HepG2 (cell line): Measurements from ENCODE around the gene ZDHHC6. TPM values are rescaled to one million over a fixed set of nuclear protein-coding genes. Genes with fewer than 3 reads are reported as not detected.

ENCODE experiments used
- ATAC-seq: fragments of 200-7000 bp; cut with Tn5 transposase; 3 replicates; pipeline ENCODE4 v1.9.1; 2020; ENCODE audit warnings: mild to moderate bottlenecking, moderate library complexity
- BruUV-seq: library from RNA; stranded (reverse); fragments of 400-500 nt; replicated peaks from 2 replicates; lab custom pipeline; 2021; lab: Mats Ljungman, UMichigan
- CTCF ChIA-PET: fragments of 300-600 bp; formaldehyde crosslinking; extraction: SDS; loops from one replicate; lab custom pipeline; 2021; ENCODE audit warnings: low total read pairs, inconsistent platforms, low intra/inter-chr PET ratio; lab: Yijun Ruan, JAX
- POLR2A ChIA-PET: fragments of 350-600 bp; sonication (Branson Sonifier 250); formaldehyde crosslinking; loops from one replicate; lab custom pipeline; 2020; ENCODE audit warnings: antibody characterized with exemption, inconsistent platforms; lab: Yijun Ruan, JAX
- DNase-seq: peaks from one replicate; pipeline ENCODE4 v3.0.0-alpha.2; 2015; ENCODE audit warnings: low spot score
- FAIRE-seq: peaks from 3 replicates; lab custom pipeline; 2011; peaks lifted over from hg19 to GRCh38; lab: Jason Lieb, UNC
- H2AFZ ChIP-seq: one replicate; pipeline ENCODE4 v1.6.1; 2011; ENCODE audit warnings: low read length, inconsistent platforms
- H3K27ac ChIP-seq: fragments of 300-600 bp; 3 replicates; pipeline ENCODE4 v1.8.0; 2011; ENCODE audit warnings: mixed run types, mild to moderate bottlenecking, mixed read lengths, low read length, inconsistent platforms; ENCODE audit not compliant: insufficient read depth; ENCODE audit errors: extremely low read length
- H3K27me3 ChIP-seq, 2 experiments: fragments of 200-600 bp in 1 of 2; 2 replicates in 1 of 2; 3 replicates in 1 of 2; pipeline versions ENCODE4 v1.6.0 to v1.8.0; 2011; ENCODE audit warnings: low read length in 2 of 2, mild to moderate bottlenecking in 2 of 2, moderate library complexity in 2 of 2, inconsistent platforms in 1 of 2; ENCODE audit not compliant: insufficient read depth in 2 of 2, control insufficient read depth in 1 of 2
- H3K36me3 ChIP-seq, 2 experiments: fragments of 200-600 bp in 1 of 2; replicated peaks in 1 of 2; 2 replicates in 1 of 2; 3 replicates in 1 of 2; pipeline versions ENCODE4 v1.5.1 to v1.8.0; 2011; ENCODE audit warnings: low read length in 2 of 2, inconsistent platforms in 1 of 2; ENCODE audit not compliant: insufficient read depth in 2 of 2, control insufficient read depth in 1 of 2
- H3K4me1 ChIP-seq: 2 replicates; pipeline ENCODE4 v1.5.1; 2012; ENCODE audit warnings: low read length, inconsistent platforms; ENCODE audit not compliant: insufficient read depth
- H3K4me2 ChIP-seq: 2 replicates; pipeline ENCODE4 v1.6.0; 2011; ENCODE audit warnings: low read depth, low read length, inconsistent platforms
- H3K4me3 ChIP-seq, 3 experiments: fragments of 200-600 bp in 1 of 3; sonication (generic), shearing (Covaris generic) in 1 of 3; replicated peaks in 1 of 3; 2 replicates each; pipeline ENCODE4 v1.5.1; 2011 to 2016; ENCODE audit warnings: low read length in 3 of 3, inconsistent platforms in 2 of 3, low read depth in 2 of 3, mild to moderate bottlenecking in 2 of 3, control low read depth in 1 of 3, mixed read lengths in 1 of 3; ENCODE audit not compliant: insufficient read depth in 1 of 3
- H3K79me2 ChIP-seq: one replicate; pipeline ENCODE4 v1.6.1; 2011; ENCODE audit warnings: low read length, inconsistent platforms; ENCODE audit not compliant: insufficient read depth
- H3K9ac ChIP-seq: 2 replicates; pipeline ENCODE4 v1.6.0; 2011; ENCODE audit warnings: mild to moderate bottlenecking, low read depth, low read length, inconsistent platforms; ENCODE audit not compliant: insufficient read depth
- H3K9me3 ChIP-seq: 2 replicates; pipeline ENCODE4 v1.5.1; 2012; ENCODE audit warnings: mild to moderate bottlenecking, low read length
- H4K20me1 ChIP-seq: 2 replicates; pipeline ENCODE4 v1.6.0; 2011; ENCODE audit warnings: inconsistent platforms, mild to moderate bottlenecking, low read length, moderate library complexity; ENCODE audit not compliant: insufficient read depth
- ARID2 ChIP-seq: sonication (generic); formaldehyde crosslinking; IDR thresholded peaks from 2 replicates; pipeline ENCODE4 v1.8.1; 2022; ENCODE audit warnings: mild to moderate bottlenecking, missing genetic modification reagents, borderline replicate concordance
- ATAD3A ChIP-seq: sonication (generic); formaldehyde crosslinking; IDR thresholded peaks from 2 replicates; pipeline ENCODE4 v1.4.0; 2020; ENCODE audit warnings: missing genetic modification reagents
- ATF7 ChIP-seq, 2 experiments: fragments of 450-650 bp in 1 of 2; sonication (generic) in 1 of 2; formaldehyde crosslinking in 1 of 2; IDR thresholded peaks; 2 replicates each; pipeline versions ENCODE4 v1.4.0 to v1.6.1; 2016 to 2020; ENCODE audit warnings: antibody characterized with exemption in 1 of 2, mild to moderate bottlenecking in 1 of 2, missing genetic modification reagents in 1 of 2
- ESRRA ChIP-seq: sonication (generic); formaldehyde crosslinking; IDR thresholded peaks from 2 replicates; pipeline ENCODE4 v1.5.1; 2020; ENCODE audit warnings: mild to moderate bottlenecking, low read depth, missing genetic modification reagents
- ISX ChIP-seq: sonication (generic); formaldehyde crosslinking; conservative IDR thresholded peaks from 2 replicates; pipeline ENCODE4 v1.5.0; 2020; ENCODE audit warnings: missing genetic modification reagents
- MED8 ChIP-seq: sonication (generic); formaldehyde crosslinking; IDR thresholded peaks from 2 replicates; pipeline ENCODE4 v1.8.1; 2023; ENCODE audit warnings: mild to moderate bottlenecking, missing genetic modification reagents; ENCODE audit not compliant: insufficient replicate concordance
- SIX1 ChIP-seq: sonication (generic); formaldehyde crosslinking; IDR thresholded peaks from 2 replicates; pipeline ENCODE4 v1.4.0; 2020; ENCODE audit warnings: missing genetic modification reagents, borderline replicate concordance
- SMARCC2 ChIP-seq: fragments of 450-650 bp; IDR thresholded peaks from 2 replicates; pipeline ENCODE4 v1.6.1; 2017; ENCODE audit warnings: antibody characterized with exemption, mild to moderate bottlenecking
- TMF1 ChIP-seq: sonication (generic); formaldehyde crosslinking; IDR thresholded peaks from 2 replicates; pipeline ENCODE4 v1.8.1; 2022; ENCODE audit warnings: low read depth, missing genetic modification reagents
- ZNF556 ChIP-seq: sonication (generic); formaldehyde crosslinking; IDR thresholded peaks from 2 replicates; pipeline ENCODE4 v1.4.0; 2020; ENCODE audit warnings: mild to moderate bottlenecking, missing genetic modification reagents, borderline replicate concordance
- ZNF609 ChIP-seq: sonication (generic); formaldehyde crosslinking; IDR thresholded peaks from 2 replicates; pipeline ENCODE4 v1.4.0; 2020; ENCODE audit warnings: mild to moderate bottlenecking, missing genetic modification reagents, borderline replicate concordance
- ZNF7 ChIP-seq: IDR thresholded peaks from 2 replicates; pipeline ENCODE4 v1.6.1; 2016; ENCODE audit warnings: missing biosample characterization, missing genetic modification reagents
- WGBS: methylation state at CpG from one replicate; pipeline ENCODE4 v1.1.6; 2017; ENCODE audit warnings: low lambda C conversion rate; 5-methylcytosine and 5-hydroxymethylcytosine counted together
- in situ Hi-C: cut with HindIII; loops from 2 replicates; pipeline ENCODE4 v1.10.0; 2017; ENCODE audit warnings: low pct_unique_long_range_greater_than_20kb; ENCODE audit not compliant: extremely low pct_ligation_motif_present
- intact Hi-C: fragments of 100-400 bp; cut with micrococcal nuclease; formaldehyde crosslinking; loops from one replicate; pipeline ENCODE4 v1.10.0; 2022; ENCODE audit not compliant: unreplicated experiment
- polyA plus RNA-seq, 8 experiments: library from polyadenylated mRNA; depleted of rRNA in 3 of 8; stranded (reverse) in 7 of 8; unstranded in 1 of 8; fragments of >200 nt; fragmentation: Illumina TruSeq in 4 of 8; extraction: Trizol in 4 of 8; gene quantifications; 2 replicates each; pipeline versions ENCODE4 v1.2.1 to v1.2.3, GENCODE V29; 2011 to 2016; ENCODE audit warnings: low read depth in 4 of 8, missing spikeins in 1 of 8, mixed read lengths in 1 of 8; ENCODE audit not compliant: insufficient read depth in 1 of 8
- total RNA-seq, 5 experiments: library from RNA; depleted of rRNA; stranded (reverse); fragments of >200 nt; fragmentation: Illumina TruSeq; extraction: Trizol; gene quantifications; 2 replicates each; pipeline ENCODE4 v1.2.3, GENCODE V29; 2016; ENCODE audit warnings: low read depth in 1 of 5
- TF ChIP-seq, protein P1 (sequence below): IDR thresholded peaks from 2 replicates; pipeline ENCODE4 v1.6.1; 2018; ENCODE audit warnings: missing genetic modification reagents, mild to moderate bottlenecking, missing compliant biosample characterization
- TF ChIP-seq, protein P2 (sequence below): IDR thresholded peaks from 2 replicates; pipeline ENCODE4 v1.6.1; 2016; ENCODE audit warnings: low read depth, borderline replicate concordance

ZDHHC6 gene
- total and polyA plus RNA-seq, 2 of the 13 experiments (the other 11 are each of a cell fraction or from before 2014, with no cell fraction given), result 20.9 to 49.4 TPM

- FAIRE-seq, result no peak
- Histone ChIP-seq H2AFZ (no peak overlapping the region), H3K9ac (no peak overlapping the region), H3K4me2 (no peak overlapping the region), H3K4me1 (no peaks in the 10 kb centered on the region), H3K27me3 (no peaks in the 10 kb centered on the region), H3K27ac (no peak overlapping the region), H3K4me3 (no peak overlapping the region), H3K36me3 (peaks cover 12 to 53% of the 10 kb centered on the region in 2 experiments), H3K79me2 (no peaks in the 10 kb centered on the region), H4K20me1 (no peaks in the 10 kb centered on the region; the same call in 1 of the 2 replicates), H3K9me3 (no peaks in the 10 kb centered on the region)
- POLR2A ChIA-PET, result no interaction called here
- BruUV-seq, result no TSS peak
- in situ Hi-C loops, result loop anchor here (25.0 kb wide), 2 partner anchors 101 to 301 kb away; no protein-coding TSS in a partner anchor
- intact Hi-C loops, result loop anchor here (5.0 kb wide), 1 partner anchor 276 kb away; no protein-coding TSS in a partner anchor
- no peak for ATAC-seq
- CTCF ChIA-PET, result no interaction called here
- 96% methylated on average over 4 of the region's 4 CpGs for WGBS
- no peak for DNase-seq
- TF ChIP-seq ESRRA (CRISPR knock-in tag) (no peak), ZNF556 (CRISPR knock-in tag) (no peak), ATAD3A (CRISPR knock-in tag) (no peak), ARID2 (no peak), ATF7 (IDR thresholded peaks at IDR 0.05) (no peak), ATF7 (CRISPR knock-in tag; IDR thresholded peaks at IDR 0.05) (no peak), ISX (CRISPR knock-in tag) (no peak), ZNF7 (CRISPR knock-in tag) (no peak), MED8 (CRISPR knock-in tag) (no peak), SIX1 (no peak), SMARCC2 (no peak), TMF1 (CRISPR knock-in tag) (no peak), ZNF609 (CRISPR knock-in tag) (no peak)
- TF ChIP-seq, protein P1, sequence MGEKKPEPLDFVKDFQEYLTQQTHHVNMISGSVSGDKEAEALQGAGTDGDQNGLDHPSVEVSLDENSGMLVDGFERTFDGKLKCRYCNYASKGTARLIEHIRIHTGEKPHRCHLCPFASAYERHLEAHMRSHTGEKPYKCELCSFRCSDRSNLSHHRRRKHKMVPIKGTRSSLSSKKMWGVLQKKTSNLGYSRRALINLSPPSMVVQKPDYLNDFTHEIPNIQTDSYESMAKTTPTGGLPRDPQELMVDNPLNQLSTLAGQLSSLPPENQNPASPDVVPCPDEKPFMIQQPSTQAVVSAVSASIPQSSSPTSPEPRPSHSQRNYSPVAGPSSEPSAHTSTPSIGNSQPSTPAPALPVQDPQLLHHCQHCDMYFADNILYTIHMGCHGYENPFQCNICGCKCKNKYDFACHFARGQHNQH (CRISPR knock-in tag), result no peak
- TF ChIP-seq, protein P2, sequence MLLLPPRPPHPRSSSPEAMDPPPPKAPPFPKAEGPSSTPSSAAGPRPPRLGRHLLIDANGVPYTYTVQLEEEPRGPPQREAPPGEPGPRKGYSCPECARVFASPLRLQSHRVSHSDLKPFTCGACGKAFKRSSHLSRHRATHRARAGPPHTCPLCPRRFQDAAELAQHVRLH, result no peak
Measured at GRCh38 chr10:112438356-112438755, 8.4 kb downstream of the ZDHHC6 start.
